Heart right ventricle (tissue), 16 donors: ENCODE measurements around the gene AUTS2. TPM values are rescaled to one million over a fixed set of nuclear protein-coding genes. Genes with fewer than 3 reads are reported as not detected.
A peak's percentile ranks its signal among the peaks of the same experiment; 100 is the strongest.

Experiments used
- ATAC-seq, 8 donors: fragments of 200-7000 bp; cut with Tn5 transposase; one replicate each; pipeline ENCODE4 v1.9.1; 2020; ENCODE audit warnings: mild to moderate bottlenecking in 8 of 8, moderate library complexity in 8 of 8, moderate number of reproducible peaks in 1 of 8
- DNase-seq, 2 donors: peaks; one replicate each; pipeline ENCODE4 v3.0.0-alpha.2; 2020
- H3K27ac ChIP-seq, 10 donors: fragments of 200-600 bp; sonication (generic) in 2 of 10; one replicate each; pipeline versions ENCODE4 v1.5.0 to v1.8.0; 2020 to 2022; ENCODE audit warnings: mild to moderate bottlenecking in 3 of 10
- H3K27me3 ChIP-seq, 7 donors: fragments of 200-600 bp; one replicate each; pipeline ENCODE4 v1.8.0; 2021 to 2022; ENCODE audit warnings: mild to moderate bottlenecking in 2 of 7
- H3K36me3 ChIP-seq, 9 donors: fragments of 200-600 bp; sonication (generic) in 1 of 9; one replicate each; pipeline versions ENCODE4 v1.5.0 to v1.8.0; 2020 to 2022; ENCODE audit warnings: mild to moderate bottlenecking in 2 of 9
- H3K4me1 ChIP-seq, 9 donors: fragments of 200-600 bp; sonication (generic) in 1 of 9; one replicate each; pipeline versions ENCODE4 v1.5.0 to v1.8.0; 2020 to 2022; ENCODE audit warnings: mild to moderate bottlenecking in 4 of 9
- H3K4me3 ChIP-seq, 10 donors: fragments of 200-600 bp; sonication (generic) in 2 of 10; one replicate each; pipeline versions ENCODE4 v1.5.0 to v1.8.0; 2020 to 2022; ENCODE audit warnings: mild to moderate bottlenecking in 7 of 10, moderate library complexity in 2 of 10
- H3K9me3 ChIP-seq, 11 donors: fragments of 200-600 bp in 10 of 11; sonication (generic) in 2 of 11; one replicate each; pipeline versions ENCODE4 v1.5.0 to v1.8.0; 2013 to 2022; ENCODE audit warnings: mild to moderate bottlenecking in 2 of 11, control low read depth in 1 of 11, moderate library complexity in 1 of 11
- WGBS, 2 donors: extraction: QIAGEN DNeasy Blood & Tissue Kit; methylation state at CpG; one replicate each; pipeline ENCODE4 v1.1.7; 2013; ENCODE audit warnings: inconsistent platforms in 1 of 2; 5-methylcytosine and 5-hydroxymethylcytosine counted together
- intact Hi-C, 10 donors: fragments of 100-400 bp; cut with DNase I; formaldehyde crosslinking; loops; one replicate each; pipeline versions ENCODE4 v1.11.1 to v1.14.2; 2022
- polyA plus RNA-seq, 2 donors: library from polyadenylated mRNA; stranded (reverse); fragments of 200-250 nt; gene quantifications; one replicate each; pipeline ENCODE4 v1.2.3, GENCODE V29; 2013
- total RNA-seq, 10 donors: library from RNA; stranded (reverse); fragmentation: NEBNext Ultra II Directional in 3 of 10; extraction: Animal tissue kit (Norgen Biotek cat#: 25700) in 3 of 10; gene quantifications; one replicate each; pipeline versions ENCODE4 v1.2.1 to v1.2.4, GENCODE V29; 2021 to 2023
- TF ChIP-seq, protein P1 (sequence below), 9 donors: fragments of 200-600 bp; sonication (generic) in 2 of 9; IDR thresholded peaks; one replicate each; pipeline versions ENCODE4 v1.5.0 to v1.8.0; 2021 to 2022; ENCODE audit warnings: antibody characterized with exemption in 9 of 9, mild to moderate bottlenecking in 5 of 9, moderate library complexity in 1 of 9
- donor health status: Arrhythmogenic right ventricular cardiomyopathy.
- donor health status: ischemic (EF 13 %, LVEDD 7.1; RV severe dilation, severe dysfunction).
- donor health status: healthy with polysubstance abuse.
- donor health status: DM: no; HTN: yes; CAD: no.
- donor health status: DM: no; HTN: no; CAD: no.
- donor health status: ischemic (EF 25% LVEDD 6.9; RV normal size, moderate dysfunction).
- donor health status: ischemic (EF 25% LVEDD 5.7; RV mildly dilated, moderate dysfunction).
- donor health status: healthy.
- donor health status: DM: yes; HTN: yes; CAD: no.
- donor health status: Ischemic cardiomyopathy.
- donor health status: ischemic (EF 35%, LVEDD 5.7; RV mildly dilated, moderate dysfunction).
- donor health status: nonischemic (EF 11% LVEDD 7.7; RV severe dilation, severe dysfunction).
- donor health status: DM: yes; HTN: yes; CAD: no.
- donor health status: PGD.
- donor health status: ischemic (EF 29% LVEDD 5.4; RV normal size, mild dysfunction).
- donor health status: nonischemic (EF 23%, LVEDD 6.1; RV moderate dilation, normal function).

The AUTS2 gene
- total and polyA plus RNA-seq, 12 donors: 1.6 to 11.2 (median 7.3) TPM

DNA sequence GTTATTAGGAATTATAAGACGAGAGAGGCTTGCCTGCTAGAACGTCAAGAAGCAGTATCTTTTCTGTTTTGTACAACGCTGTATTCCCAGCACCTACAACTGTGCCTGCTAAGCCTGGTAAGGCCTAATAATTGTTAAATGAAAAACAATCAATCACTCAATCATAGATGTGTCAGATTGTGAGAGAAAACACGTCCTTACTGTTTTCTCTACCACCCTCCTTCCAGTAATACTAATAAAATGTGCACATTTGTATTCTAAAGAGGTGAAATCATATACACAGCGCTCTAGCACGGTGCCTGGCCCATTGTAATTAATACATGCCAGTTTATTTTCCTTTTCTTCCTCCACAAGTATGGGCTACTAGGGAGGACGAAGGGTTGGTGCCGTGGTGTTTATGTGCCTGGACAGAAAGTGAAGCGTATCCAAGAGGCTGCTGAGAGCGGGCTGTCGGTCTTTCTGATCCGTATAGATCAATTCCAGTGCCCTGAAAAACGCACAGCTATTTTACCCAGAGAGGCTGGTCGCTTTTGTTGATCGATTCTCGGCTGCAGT lies 1.5 kb upstream of the AUTS2 start:
- DNase-seq (no peak), ATAC-seq (peak in 1 of 8 donors; percentile 3)
- H3K27me3 ChIP-seq: peaks cover 0 to 21% (median 0%) of the 10 kb centered on the region in 7 donors
- intact Hi-C loops: loop anchor here in 3 of 10 donors (5.0 to 10.0 kb wide), 3 partner anchors 81 to 298 kb away; no protein-coding TSS in a partner anchor
- TF ChIP-seq, protein P1, sequence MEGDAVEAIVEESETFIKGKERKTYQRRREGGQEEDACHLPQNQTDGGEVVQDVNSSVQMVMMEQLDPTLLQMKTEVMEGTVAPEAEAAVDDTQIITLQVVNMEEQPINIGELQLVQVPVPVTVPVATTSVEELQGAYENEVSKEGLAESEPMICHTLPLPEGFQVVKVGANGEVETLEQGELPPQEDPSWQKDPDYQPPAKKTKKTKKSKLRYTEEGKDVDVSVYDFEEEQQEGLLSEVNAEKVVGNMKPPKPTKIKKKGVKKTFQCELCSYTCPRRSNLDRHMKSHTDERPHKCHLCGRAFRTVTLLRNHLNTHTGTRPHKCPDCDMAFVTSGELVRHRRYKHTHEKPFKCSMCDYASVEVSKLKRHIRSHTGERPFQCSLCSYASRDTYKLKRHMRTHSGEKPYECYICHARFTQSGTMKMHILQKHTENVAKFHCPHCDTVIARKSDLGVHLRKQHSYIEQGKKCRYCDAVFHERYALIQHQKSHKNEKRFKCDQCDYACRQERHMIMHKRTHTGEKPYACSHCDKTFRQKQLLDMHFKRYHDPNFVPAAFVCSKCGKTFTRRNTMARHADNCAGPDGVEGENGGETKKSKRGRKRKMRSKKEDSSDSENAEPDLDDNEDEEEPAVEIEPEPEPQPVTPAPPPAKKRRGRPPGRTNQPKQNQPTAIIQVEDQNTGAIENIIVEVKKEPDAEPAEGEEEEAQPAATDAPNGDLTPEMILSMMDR (IDR thresholded peaks at IDR 0.05): no peak
- H3K36me3 ChIP-seq: no peaks in the 10 kb centered on the region
- H3K4me3 ChIP-seq: peak overlapping the region; percentile 42 to 98 (median 82)
- peaks cover 0 to 24% (median 11%) of the 10 kb centered on the region in 9 donors for H3K4me1 ChIP-seq
- H3K9me3 ChIP-seq: no peaks in the 10 kb centered on the region
- WGBS, 2 donors: 28 to 33% methylated on average over 16 of the region's 16 CpGs
- peak overlapping the region in 9 of 10 donors; percentile 77 to 92 (median 90) for H3K27ac ChIP-seq

DNA sequence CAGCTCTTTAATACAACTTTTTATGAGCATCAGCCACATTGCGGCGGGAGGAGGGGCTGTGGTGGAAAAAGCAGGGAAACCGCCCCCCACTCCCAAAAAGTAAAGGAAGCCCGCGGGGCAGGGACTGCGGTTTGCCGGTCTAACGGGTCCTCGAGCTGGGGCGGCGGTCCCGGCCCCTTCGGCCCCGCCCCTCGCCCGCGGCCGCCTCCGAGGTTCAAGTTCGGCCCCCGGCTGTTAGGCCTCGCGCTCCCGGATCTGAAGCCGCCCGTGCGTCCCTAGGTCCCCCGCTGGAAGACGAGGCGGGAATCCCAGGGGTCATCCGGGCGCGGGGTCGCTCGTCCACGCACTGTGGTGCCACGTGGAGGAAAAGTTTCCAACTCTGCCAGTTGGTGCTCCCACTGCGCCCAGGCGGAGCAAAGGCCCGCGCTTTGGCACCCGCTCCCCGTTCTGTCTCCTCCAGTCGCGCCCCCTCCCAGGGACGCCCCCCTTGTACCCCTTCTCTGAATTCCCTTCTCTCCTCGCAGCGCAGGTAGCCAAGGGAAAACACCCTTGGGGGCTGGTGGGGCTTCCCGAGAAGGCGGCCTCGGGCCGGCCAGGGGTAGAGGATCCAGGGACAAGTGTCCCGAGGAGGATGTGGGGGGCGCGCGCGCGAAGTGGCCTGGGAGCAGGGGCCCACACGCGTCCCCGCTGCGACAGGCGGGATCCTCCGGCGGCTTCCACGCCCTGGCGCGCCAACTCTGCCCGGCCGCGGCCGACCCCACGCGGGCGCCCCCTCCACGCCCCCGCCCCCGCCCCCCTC lies 798 bp upstream of the AUTS2 start:
- WGBS, 2 donors: 1% methylated on average over 66 to 78 of the region's 78 CpGs
- Histone ChIP-seq H3K9me3 (no peaks in the 10 kb centered on the region), H3K27me3 (peaks cover 0 to 21% (median 0%) of the 10 kb centered on the region in 7 donors), H3K27ac (peak overlapping the region; percentile 55 to 92 (median 88)), H3K4me1 (peaks cover 0 to 24% (median 11%) of the 10 kb centered on the region in 9 donors), H3K36me3 (no peaks in the 10 kb centered on the region), H3K4me3 (peak overlapping the region; percentile 42 to 98 (median 82))
- intact Hi-C loops: loop anchor here in 3 of 10 donors (5.0 to 10.0 kb wide), 3 partner anchors 80 to 297 kb away; no protein-coding TSS in a partner anchor
- DNase-seq: peak; percentile 36 to 57
- peak; percentile 29 to 51 (median 39) for ATAC-seq
- TF ChIP-seq, protein P1 (IDR thresholded peaks at IDR 0.05): no peak

GRCh38 chr7:69598487-69599285 lies 411 bp downstream of the AUTS2 start:
- peak in 2 of 8 donors; percentile 9 to 32 for ATAC-seq
- peak overlapping the region; percentile 59 to 90 (median 76) for H3K27ac ChIP-seq

More at GRCh38 chr7:69598487-69599285, 411 bp downstream of the AUTS2 start:
- 0 to 1% methylated on average over 68 to 70 of the region's 70 CpGs for WGBS, 2 donors
- no peaks in the 10 kb centered on the region for H3K9me3 ChIP-seq
- H3K4me1 ChIP-seq: peaks cover 0 to 29% (median 11%) of the 10 kb centered on the region in 9 donors
- TF ChIP-seq, protein P1 (IDR thresholded peaks at IDR 0.05): no peak
- intact Hi-C loops: loop anchor here in 3 of 10 donors (5.0 to 10.0 kb wide), 3 partner anchors 79 to 296 kb away; no protein-coding TSS in a partner anchor
- DNase-seq: peak; percentile 33 to 35
- peak overlapping the region; percentile 76 to 98 (median 83) for H3K4me3 ChIP-seq
- H3K36me3 ChIP-seq: no peaks in the 10 kb centered on the region
- peaks cover 0 to 21% (median 0%) of the 10 kb centered on the region in 7 donors for H3K27me3 ChIP-seq
